NOMO-1 (cell line): ENCODE data around the gene BANF2.
"Not testable (repeated sequence)": the region's sequence is repeated elsewhere in the genome, so short reads cannot be mapped to it uniquely, and the experiment has no call there.

Source experiments
- DNase-seq, 2 experiments: peaks; one replicate each; lab custom pipeline; 2025; ENCODE audit not compliant: unreplicated experiment in 2 of 2; lab: John Stamatoyannopoulos, UW

BANF2 gene

GRCh38 chr20:17761604-17762003 lies 61.8 kb downstream of the BANF2 start:
- DNase-seq, result no peak

GRCh38 chr20:17762243-17762872 lies 62.6 kb downstream of the BANF2 start:
- no peak for DNase-seq

GRCh38 chr20:17762873-17763557 lies 63.2 kb downstream of the BANF2 start:
- no peak for DNase-seq

GRCh38 chr20:17765017-17765416 lies 65.3 kb downstream of the BANF2 start:
- DNase-seq, result no peak

- DNase-seq, result no peak
Measured at GRCh38 chr20:17765584-17765983, 65.8 kb downstream of the BANF2 start.

- DNase-seq, result no peak
Measured at GRCh38 chr20:17766226-17766625, 66.5 kb downstream of the BANF2 start.

- no peak for DNase-seq
Measured at GRCh38 chr20:17767624-17768023, 67.9 kb downstream of the BANF2 start.

- no peak for DNase-seq
Measured at GRCh38 chr20:17768271-17768670, 68.5 kb downstream of the BANF2 start.

- not testable (repeated sequence) for DNase-seq
Measured at GRCh38 chr20:17769716-17770115, 70.0 kb downstream of the BANF2 start.

- DNase-seq, result no peak
Measured at GRCh38 chr20:17771206-17772004, 71.6 kb downstream of the BANF2 start.

- no peak for DNase-seq
Measured at GRCh38 chr20:17772005-17772343, 72.2 kb downstream of the BANF2 start.

GRCh38 chr20:17773619-17774018 lies 73.9 kb downstream of the BANF2 start:
- DNase-seq, result no peak

- DNase-seq, result no peak
Measured at GRCh38 chr20:17775600-17775999, 75.8 kb downstream of the BANF2 start.

GRCh38 chr20:17776551-17776950 lies 76.8 kb downstream of the BANF2 start:
- no peak for DNase-seq

GRCh38 chr20:17779011-17779410 lies 79.2 kb downstream of the BANF2 start:
- DNase-seq, result not testable (repeated sequence)

GRCh38 chr20:17782768-17783167 lies 83.0 kb downstream of the BANF2 start:
- DNase-seq, result no peak

- DNase-seq, result peak; percentile 24 to 37
Measured at GRCh38 chr20:17783671-17784070, 83.9 kb downstream of the BANF2 start.

- no peak for DNase-seq
Measured at GRCh38 chr20:17785007-17785406, 85.2 kb downstream of the BANF2 start.
